ENCODE data around the gene RELN. TPM values are rescaled to one million over a fixed set of nuclear protein-coding genes. Genes with fewer than 3 reads are reported as not detected.
"Not testable (repeated sequence)": the region's sequence is repeated elsewhere in the genome, so short reads cannot be mapped to it uniquely, and the experiment has no call there.

RELN gene
- total and polyA plus RNA-seq, 9 donors: 2.1 to 31.3 (median 8.2) TPM

DNA sequence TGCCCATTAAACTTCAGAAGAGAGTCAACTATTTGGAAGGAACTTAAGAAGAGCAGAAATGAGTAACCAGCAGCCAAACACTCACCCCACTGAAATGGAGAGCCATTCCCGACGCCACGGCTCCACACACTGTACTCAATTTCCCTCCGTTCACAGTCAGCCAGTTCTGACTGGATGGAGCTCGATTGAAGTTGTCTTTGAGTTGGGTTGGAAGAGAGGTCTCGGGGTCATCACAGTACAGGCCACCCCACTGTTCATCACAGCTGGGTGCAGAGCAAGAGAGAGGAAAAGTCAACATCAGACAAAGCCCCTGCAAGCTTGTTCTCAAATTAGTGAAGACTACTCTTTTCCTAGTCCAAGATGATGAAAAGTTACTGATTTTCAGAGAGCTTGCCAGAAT, 467.5 kb downstream of the RELN start:
- Histone ChIP-seq H3K27ac (ENCODE audit: low read length) (no peak overlapping the region), H3K36me3 (ENCODE audit: control insufficient read depth, insufficient read depth, low read length) (no peaks in the 10 kb centered on the region), H3K4me1 (ENCODE audit: control insufficient read depth, insufficient read depth, low read length) (no peaks in the 10 kb centered on the region), H3K9me3 (replicated peaks; ENCODE audit: control insufficient read depth, low read depth, low read length) (no peaks in the 10 kb centered on the region), H3K27me3 (ENCODE audit: control insufficient read depth, insufficient read depth, low read length) (peaks cover 2% of the 10 kb centered on the region), H3K4me3 (ENCODE audit: low read length) (no peak overlapping the region)
- no CpG with 5 or more reads among the region's 6 CpGs for WGBS (ENCODE audit: insufficient coverage)
- DNase-seq: no peak

GRCh38 chr7:103504505-103505135, 484.8 kb downstream of the RELN start:
- WGBS (ENCODE audit: insufficient coverage): 82% methylated on average over 10 of the region's 13 CpGs
- H3K36me3 ChIP-seq (ENCODE audit: control insufficient read depth, insufficient read depth, low read length): no peaks in the 10 kb centered on the region
- no peak for DNase-seq

GRCh38 chr7:103501206-103501605, 488.3 kb downstream of the RELN start:
- H3K36me3 ChIP-seq (ENCODE audit: control insufficient read depth, insufficient read depth, low read length): no peaks in the 10 kb centered on the region
- H3K9me3 ChIP-seq (replicated peaks; ENCODE audit: control insufficient read depth, low read depth, low read length): no peaks in the 10 kb centered on the region
- no peaks in the 10 kb centered on the region for H3K27me3 ChIP-seq (ENCODE audit: control insufficient read depth, insufficient read depth, low read length)
- no peak for DNase-seq
- H3K4me3 ChIP-seq (ENCODE audit: low read length): no peak overlapping the region
- no peak overlapping the region for H3K27ac ChIP-seq (ENCODE audit: low read length)
- no CpG with 5 or more reads among the region's 4 CpGs for WGBS (ENCODE audit: insufficient coverage)
- H3K4me1 ChIP-seq (ENCODE audit: control insufficient read depth, insufficient read depth, low read length): no peaks in the 10 kb centered on the region

More at GRCh38 chr7:103504505-103505135, 484.8 kb downstream of the RELN start:
- Histone ChIP-seq H3K4me3 (ENCODE audit: low read length) (no peak overlapping the region), H3K27me3 (ENCODE audit: control insufficient read depth, insufficient read depth, low read length) (no peaks in the 10 kb centered on the region), H3K27ac (ENCODE audit: low read length) (no peak overlapping the region), H3K4me1 (ENCODE audit: control insufficient read depth, insufficient read depth, low read length) (no peaks in the 10 kb centered on the region), H3K9me3 (replicated peaks; ENCODE audit: control insufficient read depth, low read depth, low read length) (no peaks in the 10 kb centered on the region)

DNA sequence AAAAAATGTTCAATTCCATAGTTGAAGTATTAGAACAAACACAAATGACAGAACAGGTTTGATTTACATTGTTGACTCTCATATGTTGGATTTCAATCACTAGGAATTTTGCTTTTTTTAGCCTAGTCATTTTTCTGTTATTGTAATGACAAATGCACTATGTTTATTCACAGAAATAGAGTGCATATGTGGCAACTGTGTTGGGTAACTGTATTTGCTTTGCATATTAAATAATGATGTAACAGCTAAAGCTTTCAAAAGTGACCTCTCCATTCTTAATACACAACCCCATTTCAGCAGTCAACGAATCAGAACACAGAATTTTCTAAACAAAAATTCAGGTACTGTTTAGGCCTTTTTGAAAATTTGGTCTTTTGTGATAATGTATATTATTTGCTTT, 489.5 kb downstream of the RELN start:
- H3K27me3 ChIP-seq (ENCODE audit: control insufficient read depth, insufficient read depth, low read length): no peaks in the 10 kb centered on the region
- no peaks in the 10 kb centered on the region for H3K4me1 ChIP-seq (ENCODE audit: control insufficient read depth, insufficient read depth, low read length)
- no peaks in the 10 kb centered on the region for H3K9me3 ChIP-seq (replicated peaks; ENCODE audit: control insufficient read depth, low read depth, low read length)
- DNase-seq: no peak
- H3K4me3 ChIP-seq (ENCODE audit: low read length): no peak overlapping the region
- no CpG with 5 or more reads among the region's 1 CpG for whole genome bisulfite sequencing (ENCODE audit: insufficient coverage)
- no peaks in the 10 kb centered on the region for H3K36me3 ChIP-seq (ENCODE audit: control insufficient read depth, insufficient read depth, low read length)
- H3K27ac ChIP-seq (ENCODE audit: low read length): no peak overlapping the region

DNA sequence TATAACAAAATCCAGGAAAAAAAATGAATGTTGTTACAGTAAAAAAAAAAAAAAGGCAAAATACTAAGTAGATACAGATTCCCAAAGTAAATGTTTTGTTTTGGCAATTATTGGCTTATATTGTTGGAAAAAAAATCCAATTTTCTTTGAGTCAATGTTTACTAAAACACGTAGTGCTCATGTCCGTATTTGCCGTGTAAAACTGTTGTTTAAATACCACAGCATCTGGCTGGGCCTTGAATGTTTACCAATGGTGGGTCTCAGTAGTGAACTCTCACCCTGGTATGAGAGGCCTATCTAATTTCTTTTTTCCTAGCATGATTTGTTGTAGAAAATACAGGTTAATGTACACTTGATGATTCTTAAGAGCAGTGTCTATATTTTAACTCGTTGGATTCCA, 502.0 kb downstream of the RELN start:
- no peaks in the 10 kb centered on the region for H3K36me3 ChIP-seq (ENCODE audit: control insufficient read depth, insufficient read depth, low read length)
- no peak for DNase-seq
- no peaks in the 10 kb centered on the region for H3K4me1 ChIP-seq (ENCODE audit: control insufficient read depth, insufficient read depth, low read length)
- no peak overlapping the region for H3K4me3 ChIP-seq (ENCODE audit: low read length)
- no peak overlapping the region for H3K27ac ChIP-seq (ENCODE audit: low read length)
- H3K27me3 ChIP-seq (ENCODE audit: control insufficient read depth, insufficient read depth, low read length): no peaks in the 10 kb centered on the region
- WGBS (ENCODE audit: insufficient coverage): 100% methylated on average over 3 of the region's 4 CpGs
- H3K9me3 ChIP-seq (replicated peaks; ENCODE audit: control insufficient read depth, low read depth, low read length): no peaks in the 10 kb centered on the region

DNA sequence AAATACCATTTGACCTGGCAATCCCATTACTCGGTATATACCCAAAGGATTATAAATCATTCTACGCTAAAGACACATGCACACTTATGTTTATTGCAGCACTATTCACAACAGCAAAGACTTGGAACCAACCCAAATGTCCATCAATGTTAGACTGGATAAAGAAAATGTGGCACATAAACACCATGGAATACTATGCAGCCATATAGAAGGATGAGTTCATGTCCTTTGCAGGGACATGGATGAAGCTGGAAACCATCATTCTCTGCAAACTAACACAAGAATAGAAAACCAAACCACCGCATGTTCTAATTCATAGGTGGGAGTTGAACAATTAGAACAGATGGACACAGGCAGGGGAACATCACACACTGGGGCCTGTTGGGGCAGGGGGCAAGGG, 502.6 kb downstream of the RELN start:
- DNase-seq; H3K36me3 ChIP-seq (ENCODE audit: control insufficient read depth, insufficient read depth, low read length): not testable (repeated sequence)
- WGBS (ENCODE audit: insufficient coverage): no CpG with 5 or more reads among the region's 3 CpGs

GRCh38 chr7:103480771-103481170, 508.7 kb downstream of the RELN start:
- Histone ChIP-seq H3K36me3 (ENCODE audit: control insufficient read depth, insufficient read depth, low read length) (no peaks in the 10 kb centered on the region), H3K4me1 (ENCODE audit: control insufficient read depth, insufficient read depth, low read length) (no peaks in the 10 kb centered on the region), H3K4me3 (ENCODE audit: low read length) (no peak overlapping the region), H3K27me3 (ENCODE audit: control insufficient read depth, insufficient read depth, low read length) (no peaks in the 10 kb centered on the region), H3K9me3 (replicated peaks; ENCODE audit: control insufficient read depth, low read depth, low read length) (no peaks in the 10 kb centered on the region), H3K27ac (ENCODE audit: low read length) (no peak overlapping the region)
- no peak for DNase-seq
- WGBS (ENCODE audit: insufficient coverage): no CpG with 5 or more reads among the region's 2 CpGs

More for the DNA sequence above, 502.6 kb downstream of the RELN start:
- H3K4me3 ChIP-seq (ENCODE audit: low read length); H3K27ac ChIP-seq (ENCODE audit: low read length); H3K9me3 ChIP-seq (replicated peaks; ENCODE audit: control insufficient read depth, low read depth, low read length); H3K4me1 ChIP-seq (ENCODE audit: control insufficient read depth, insufficient read depth, low read length); H3K27me3 ChIP-seq (ENCODE audit: control insufficient read depth, insufficient read depth, low read length): not testable (repeated sequence)

DNA sequence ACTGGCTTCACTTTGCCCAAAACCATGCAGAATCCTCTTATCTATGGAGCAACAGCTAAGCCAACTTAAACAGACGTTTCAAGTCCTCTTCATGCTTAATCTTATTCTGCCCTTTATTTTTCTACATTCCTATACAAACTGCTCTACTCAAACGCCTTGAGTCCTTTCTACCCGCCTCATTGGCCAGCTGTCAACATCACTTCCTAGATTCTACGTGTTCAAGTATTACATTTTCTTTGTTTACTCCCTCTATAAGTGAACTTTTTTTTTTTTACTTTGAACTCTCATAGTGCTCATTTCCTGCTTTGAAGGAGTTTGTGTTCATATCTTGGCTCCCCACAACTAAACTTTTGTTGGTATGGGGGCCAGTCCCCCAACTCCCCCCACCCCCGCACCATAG, 514.5 kb downstream of the RELN start:
- 46% methylated on average over 3 of the region's 5 CpGs for WGBS (ENCODE audit: insufficient coverage)
- Histone ChIP-seq H3K4me1 (ENCODE audit: control insufficient read depth, insufficient read depth, low read length) (no peaks in the 10 kb centered on the region), H3K27me3 (ENCODE audit: control insufficient read depth, insufficient read depth, low read length) (no peaks in the 10 kb centered on the region), H3K4me3 (ENCODE audit: low read length) (no peak overlapping the region), H3K36me3 (ENCODE audit: control insufficient read depth, insufficient read depth, low read length) (no peaks in the 10 kb centered on the region), H3K27ac (ENCODE audit: low read length) (no peak overlapping the region), H3K9me3 (replicated peaks; ENCODE audit: control insufficient read depth, low read depth, low read length) (no peaks in the 10 kb centered on the region)
- no peak for DNase-seq

DNA sequence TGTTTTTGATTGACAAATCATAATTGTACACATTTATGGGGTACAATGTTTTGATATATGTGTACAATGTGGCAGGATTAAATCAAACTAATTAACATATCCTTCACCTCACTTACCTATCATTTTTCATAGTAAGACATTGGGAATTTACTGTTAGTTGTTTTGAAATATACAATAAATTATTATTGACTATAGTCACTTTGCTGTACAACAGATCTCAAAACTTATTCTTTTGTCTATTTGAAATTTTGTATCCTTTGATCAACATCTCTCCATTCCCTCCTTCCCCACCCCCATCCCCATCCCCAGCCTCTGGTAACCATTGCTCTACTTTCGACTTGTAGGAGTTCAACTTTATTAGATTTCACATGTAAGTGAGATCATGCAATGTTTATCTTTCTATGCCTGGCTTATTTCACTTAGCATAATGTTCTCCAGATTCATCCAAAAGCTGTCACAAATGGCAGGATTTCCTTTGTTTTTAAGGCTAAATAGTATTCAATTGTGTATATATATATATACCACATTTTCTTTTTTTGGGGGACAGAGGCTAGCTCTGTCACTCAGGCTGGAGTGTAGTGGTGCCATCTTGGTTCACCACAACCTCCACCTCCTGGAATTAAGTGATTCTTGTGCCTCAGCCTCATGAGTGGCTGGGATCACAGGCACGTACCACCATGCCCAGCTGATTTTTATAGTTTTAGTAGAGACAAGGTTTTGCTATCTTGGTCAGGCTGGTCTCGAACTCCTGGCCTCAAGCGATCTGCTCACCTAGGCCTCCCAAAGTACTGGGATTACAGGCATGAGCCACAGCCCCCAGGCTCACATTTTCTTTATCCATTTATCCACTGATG, 520.1 kb downstream of the RELN start:
- DNase-seq: no peak
- Histone ChIP-seq H3K27ac (ENCODE audit: low read length) (no peak overlapping the region), H3K9me3 (replicated peaks; ENCODE audit: control insufficient read depth, low read depth, low read length) (no peaks in the 10 kb centered on the region), H3K4me3 (ENCODE audit: low read length) (no peak overlapping the region), H3K36me3 (ENCODE audit: control insufficient read depth, insufficient read depth, low read length) (no peaks in the 10 kb centered on the region), H3K4me1 (ENCODE audit: control insufficient read depth, insufficient read depth, low read length) (no peaks in the 10 kb centered on the region), H3K27me3 (ENCODE audit: control insufficient read depth, insufficient read depth, low read length) (no peaks in the 10 kb centered on the region)
- 83% methylated on average over 1 of the region's 4 CpGs for WGBS (ENCODE audit: insufficient coverage)

DNA sequence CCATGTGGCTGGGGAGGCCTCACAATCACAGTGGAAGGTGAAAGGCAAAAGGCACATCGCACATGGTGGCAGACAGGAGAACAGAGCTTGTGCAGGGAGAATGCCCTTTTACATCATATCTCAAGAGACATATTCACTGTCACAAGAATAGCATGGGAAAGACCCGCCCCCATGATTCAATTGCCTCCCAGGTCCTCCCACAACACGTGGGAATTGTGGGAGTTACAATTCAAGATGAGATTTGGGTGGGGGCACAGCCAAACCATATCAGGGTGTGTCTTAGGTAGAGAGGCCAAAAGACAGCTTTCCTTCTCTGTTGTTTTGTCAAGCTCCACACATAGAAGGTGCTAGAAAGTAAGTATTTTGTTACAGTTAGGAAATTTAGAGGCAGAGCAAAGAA, 522.6 kb downstream of the RELN start:
- no peaks in the 10 kb centered on the region for H3K4me1 ChIP-seq (ENCODE audit: control insufficient read depth, insufficient read depth, low read length)
- no CpG with 5 or more reads among the region's 3 CpGs for WGBS (ENCODE audit: insufficient coverage)

More for the DNA sequence above, 522.6 kb downstream of the RELN start:
- Histone ChIP-seq H3K36me3 (ENCODE audit: control insufficient read depth, insufficient read depth, low read length) (no peaks in the 10 kb centered on the region), H3K27ac (ENCODE audit: low read length) (no peak overlapping the region), H3K27me3 (ENCODE audit: control insufficient read depth, insufficient read depth, low read length) (no peaks in the 10 kb centered on the region), H3K4me3 (ENCODE audit: low read length) (no peak overlapping the region), H3K9me3 (replicated peaks; ENCODE audit: control insufficient read depth, low read depth, low read length) (no peaks in the 10 kb centered on the region)
- DNase-seq: no peak
